ENCODE data around the gene WDR6.

Gene WDR6

DNA sequence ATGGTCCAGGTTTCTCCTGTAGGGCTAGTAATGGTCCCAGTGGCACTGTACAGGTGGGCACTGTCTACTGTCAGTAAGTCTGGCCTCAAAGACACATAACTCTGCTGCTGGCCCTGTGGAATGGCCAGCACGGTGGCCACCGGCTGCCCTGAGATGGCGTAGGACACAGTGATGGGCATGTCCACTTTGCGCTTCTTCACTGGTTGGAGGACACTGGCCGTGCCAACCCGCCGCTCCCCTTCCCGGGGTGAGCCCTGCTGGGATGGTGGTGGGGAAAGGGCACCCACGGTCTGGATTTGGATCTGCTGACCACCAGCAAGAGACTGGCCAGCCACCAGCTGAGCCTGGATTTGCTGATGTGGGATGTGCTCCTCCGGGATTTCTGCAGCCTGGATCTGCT lies 50.1 kb downstream of the WDR6 start:
- no peak overlapping the region for H2AFZ ChIP-seq (ENCODE audit: low read depth, low read length)
- H3K4me2 ChIP-seq (ENCODE audit: low read length): no peak overlapping the region
- H3K4me3 ChIP-seq (ENCODE audit: low read length): no peak overlapping the region
- no peak overlapping the region for H3K27ac ChIP-seq (ENCODE audit: low read length)
- TF ChIP-seq EZH2phosphoT487 (IDR thresholded peaks at IDR 0.05; ENCODE audit: low read depth): no peak
- TF ChIP-seq, protein P1, sequence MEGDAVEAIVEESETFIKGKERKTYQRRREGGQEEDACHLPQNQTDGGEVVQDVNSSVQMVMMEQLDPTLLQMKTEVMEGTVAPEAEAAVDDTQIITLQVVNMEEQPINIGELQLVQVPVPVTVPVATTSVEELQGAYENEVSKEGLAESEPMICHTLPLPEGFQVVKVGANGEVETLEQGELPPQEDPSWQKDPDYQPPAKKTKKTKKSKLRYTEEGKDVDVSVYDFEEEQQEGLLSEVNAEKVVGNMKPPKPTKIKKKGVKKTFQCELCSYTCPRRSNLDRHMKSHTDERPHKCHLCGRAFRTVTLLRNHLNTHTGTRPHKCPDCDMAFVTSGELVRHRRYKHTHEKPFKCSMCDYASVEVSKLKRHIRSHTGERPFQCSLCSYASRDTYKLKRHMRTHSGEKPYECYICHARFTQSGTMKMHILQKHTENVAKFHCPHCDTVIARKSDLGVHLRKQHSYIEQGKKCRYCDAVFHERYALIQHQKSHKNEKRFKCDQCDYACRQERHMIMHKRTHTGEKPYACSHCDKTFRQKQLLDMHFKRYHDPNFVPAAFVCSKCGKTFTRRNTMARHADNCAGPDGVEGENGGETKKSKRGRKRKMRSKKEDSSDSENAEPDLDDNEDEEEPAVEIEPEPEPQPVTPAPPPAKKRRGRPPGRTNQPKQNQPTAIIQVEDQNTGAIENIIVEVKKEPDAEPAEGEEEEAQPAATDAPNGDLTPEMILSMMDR (IDR thresholded peaks at IDR 0.05; ENCODE audit: low read depth, low read length): no peak
- peaks cover 49% of the 10 kb centered on the region for H3K36me3 ChIP-seq (replicated peaks; ENCODE audit: low read depth, low read length)
- H4K20me1 ChIP-seq (ENCODE audit: insufficient read depth, low read length): peaks cover 4% of the 10 kb centered on the region; the same call in 1 of the 2 replicates
- H3K4me1 ChIP-seq (ENCODE audit: low read length): peaks cover 14% of the 10 kb centered on the region
- H3K9ac ChIP-seq (ENCODE audit: low read length): no peak overlapping the region
- peaks cover 23% of the 10 kb centered on the region for H3K79me2 ChIP-seq (ENCODE audit: low read length)
- no peaks in the 10 kb centered on the region for H3K27me3 ChIP-seq (ENCODE audit: low read depth, low read length)
- H3K9me3 ChIP-seq (ENCODE audit: insufficient read depth, low read length): no peaks in the 10 kb centered on the region

DNA sequence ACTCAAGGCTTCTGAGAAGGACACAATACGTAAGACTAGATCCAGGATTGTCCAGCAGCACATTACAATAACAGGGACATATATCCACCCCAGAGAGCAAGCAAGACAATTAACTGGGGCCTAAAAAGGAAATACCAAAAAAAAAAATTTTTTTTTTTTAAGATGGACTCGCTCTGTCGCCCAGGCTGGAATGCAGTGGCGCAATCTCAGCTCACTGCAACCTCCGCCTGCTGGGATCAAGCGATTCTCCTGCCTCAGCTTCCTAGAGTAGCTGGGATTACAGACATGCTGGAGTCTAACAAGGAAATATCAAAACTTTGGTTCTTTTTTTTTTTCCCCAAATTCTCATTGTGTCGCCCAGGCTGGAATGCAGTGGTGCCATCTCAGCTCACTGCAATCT lies 50.8 kb downstream of the WDR6 start:
- H3K79me2 ChIP-seq (ENCODE audit: low read length): peaks cover 18% of the 10 kb centered on the region

More for the DNA sequence above, 50.8 kb downstream of the WDR6 start:
- H4K20me1 ChIP-seq (ENCODE audit: insufficient read depth, low read length): peaks cover 4% of the 10 kb centered on the region; the same call in 1 of the 2 replicates
- H3K27me3 ChIP-seq (ENCODE audit: low read depth, low read length): no peaks in the 10 kb centered on the region
- no peak overlapping the region for H2AFZ ChIP-seq (ENCODE audit: low read depth, low read length)
- no peak overlapping the region for H3K27ac ChIP-seq (ENCODE audit: low read length)
- no peak for TF ChIP-seq EZH2phosphoT487 (IDR thresholded peaks at IDR 0.05; ENCODE audit: low read depth)
- TF ChIP-seq, protein P1 (IDR thresholded peaks at IDR 0.05; ENCODE audit: low read depth, low read length): no peak
- no peak overlapping the region for H3K4me2 ChIP-seq (ENCODE audit: low read length)
- no peaks in the 10 kb centered on the region for H3K9me3 ChIP-seq (ENCODE audit: insufficient read depth, low read length)
- peaks cover 44% of the 10 kb centered on the region for H3K36me3 ChIP-seq (replicated peaks; ENCODE audit: low read depth, low read length)
- H3K9ac ChIP-seq (ENCODE audit: low read length): no peak overlapping the region
- no peak overlapping the region for H3K4me3 ChIP-seq (ENCODE audit: low read length)
- H3K4me1 ChIP-seq (ENCODE audit: low read length): peaks cover 14% of the 10 kb centered on the region
